Stimulated activated CD4-positive, alpha-beta T cell treated with anti-CD3 and anti-CD28 coated beads, Interleukin-2, amount 100 ng/mL, for 4 hours (primary cell): ENCODE data around the gene ANGPTL3.

Source experiments
- DNase-seq: peaks from one replicate; pipeline ENCODE4 v3.0.0-alpha.2; 2020; ENCODE audit warnings: low read depth

The ANGPTL3 gene

DNA sequence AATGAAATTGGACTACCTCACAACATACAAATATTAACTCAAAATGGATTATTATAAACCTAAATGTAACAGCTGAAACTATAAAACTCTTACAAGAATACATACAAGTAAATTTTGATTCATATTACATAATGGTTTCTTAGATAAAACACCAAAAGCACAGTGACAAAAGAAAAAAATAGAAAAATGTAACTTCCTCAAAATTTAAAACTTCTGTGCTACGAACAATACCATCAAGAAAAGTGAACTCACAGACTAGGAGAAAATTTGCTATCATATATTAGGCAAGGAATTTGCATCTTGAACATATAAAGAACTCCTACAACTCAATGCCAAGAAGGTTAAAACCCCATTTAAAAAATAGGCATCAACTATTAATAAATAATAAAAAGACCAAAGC lies 31.2 kb downstream of the ANGPTL3 start:
- no peak for DNase-seq

DNA sequence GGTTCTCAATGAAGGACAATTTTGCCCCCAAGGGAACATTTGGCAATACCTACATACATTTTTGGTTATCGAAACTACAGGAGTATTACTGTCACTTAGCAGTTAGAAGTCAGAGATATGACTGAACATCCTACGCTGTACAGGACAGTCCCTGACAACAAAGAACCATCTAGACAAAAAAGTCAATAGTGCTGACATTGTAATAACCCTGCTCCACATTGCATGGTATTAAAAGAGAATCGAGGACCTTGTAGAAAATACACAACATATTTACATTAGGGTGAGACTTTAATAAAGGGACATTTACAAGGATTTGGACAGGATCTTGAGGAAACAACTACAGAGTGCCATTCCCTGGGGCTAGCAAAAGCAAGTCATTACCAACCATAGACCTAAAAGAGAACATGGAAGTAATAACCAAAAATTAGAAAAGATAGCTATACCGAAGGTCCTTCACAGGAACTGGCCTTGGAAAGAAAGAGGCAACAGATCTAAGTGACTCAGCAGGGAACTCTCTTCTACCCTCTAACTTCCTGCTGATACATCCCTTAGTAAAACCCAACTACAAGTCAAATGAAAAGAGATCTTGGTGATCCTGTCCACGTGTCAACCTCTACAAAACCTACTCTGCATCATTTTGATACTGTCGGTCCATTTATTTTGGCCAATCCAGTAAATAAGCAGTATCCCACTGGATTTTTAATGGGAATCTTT lies 40.2 kb downstream of the ANGPTL3 start:
- no peak for DNase-seq

DNA sequence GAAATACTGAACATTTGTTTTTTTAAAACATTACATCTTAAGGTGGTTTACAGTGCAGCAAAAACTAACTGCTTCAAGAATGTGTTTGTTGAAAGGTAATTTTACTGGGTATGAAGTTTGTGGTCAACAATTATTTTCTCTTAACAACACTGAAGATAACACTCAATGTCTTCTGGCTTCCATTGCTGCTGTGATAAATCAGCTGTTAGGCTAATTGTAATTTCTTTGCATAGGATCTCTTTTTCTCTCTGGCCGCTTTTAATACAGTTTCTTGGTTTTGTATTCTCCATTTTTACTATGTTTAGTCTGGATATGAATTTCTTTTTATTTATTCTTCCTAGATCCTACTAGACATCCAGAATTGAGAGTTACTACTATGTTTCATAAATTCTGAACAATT lies 46.0 kb downstream of the ANGPTL3 start:
- no peak for DNase-seq

DNA sequence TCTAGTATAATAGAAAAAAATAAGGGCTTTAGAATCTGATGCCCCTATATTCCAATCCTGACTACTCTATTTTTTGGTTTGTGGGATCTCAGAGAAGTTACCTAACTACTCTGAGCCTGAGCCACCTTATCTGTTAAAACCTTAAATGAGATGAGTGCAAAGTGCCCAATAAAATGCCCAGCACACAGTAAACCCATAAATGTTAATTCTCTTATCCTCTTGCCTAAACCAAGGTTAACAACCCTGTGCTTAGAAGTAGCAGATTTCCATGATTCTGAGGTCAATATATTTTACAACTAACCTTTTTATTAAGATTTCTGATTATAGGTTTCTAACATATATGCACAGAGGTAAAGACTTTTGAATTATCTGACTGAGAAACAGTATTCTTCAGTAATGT lies 55.1 kb downstream of the ANGPTL3 start:
- no peak for DNase-seq

DNA sequence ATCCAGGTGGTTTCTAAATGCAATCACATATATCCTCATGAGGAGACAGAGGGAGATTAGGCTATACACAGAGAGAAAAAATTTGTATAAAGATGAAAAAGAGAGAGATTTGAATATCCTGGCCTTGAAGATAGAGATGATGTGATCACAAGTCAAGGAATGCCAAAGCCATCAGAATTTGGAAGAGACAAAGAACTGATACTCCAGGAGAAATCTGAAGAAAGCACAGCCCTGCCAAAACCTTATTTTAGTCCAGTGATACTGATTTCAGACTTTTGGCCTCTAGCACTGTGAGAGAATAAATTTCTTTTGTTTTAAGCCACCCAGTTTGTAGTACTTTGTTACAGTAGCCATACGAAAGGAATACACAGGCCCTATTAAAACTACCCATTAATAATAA lies 57.4 kb downstream of the ANGPTL3 start:
- no peak for DNase-seq
